ENCODE data around the gene TMEM132E.

GRCh38 chr17:34596920-34597319 is 17.5 kb downstream of the TMEM132E start:
- TF ChIP-seq CTCF (IDR thresholded peaks at IDR 0.05) (no peak), POLR2A (IDR thresholded peaks at IDR 0.05) (no peak)

Measured in testis (tissue), 2 donors.